ENCODE measurements around the gene OR8A1.

OR8A1 gene

GRCh38 chr11:124569697-124570096, at the start of gene OR8A1:
Gene OR8A1 (plus strand): TSS chr11:124569997. CDS start chr11:124570120, 123 bp downstream.
- no peak for DNase-seq

GRCh38 chr11:124520550-124520854, 49.3 kb upstream of the OR8A1 start:
- DNase-seq = no peak

- no peak for DNase-seq
These were observed 36.2 kb upstream of the OR8A1 start for GRCh38 chr11:124533626-124534025.

GRCh38 chr11:124534051-124534450, 35.7 kb upstream of the OR8A1 start:
- no peak for DNase-seq

- DNase-seq = no peak
These were observed 34.1 kb upstream of the OR8A1 start for GRCh38 chr11:124535552-124536232.

GRCh38 chr11:124536520-124536919, 33.3 kb upstream of the OR8A1 start:
- peak in 6 of 56 donors; percentile 5 to 22 (median 16) for DNase-seq

- no peak for DNase-seq
These were observed 31.8 kb upstream of the OR8A1 start for GRCh38 chr11:124538019-124538418.

GRCh38 chr11:124541204-124541603, 28.6 kb upstream of the OR8A1 start:
- DNase-seq = peak in 7 of 56 donors; percentile 12 to 42 (median 26)

GRCh38 chr11:124543145-124543544, 26.7 kb upstream of the OR8A1 start:
- DNase-seq = no peak

GRCh38 chr11:124543554-124543953, 26.2 kb upstream of the OR8A1 start, which contains the start of gene OR8B12:
Gene OR8B12 (minus strand): TSS chr11:124543654. CDS start chr11:124543654, 0 bp downstream.
- DNase-seq = no peak

- DNase-seq = no peak
These were observed 18.6 kb upstream of the OR8A1 start for GRCh38 chr11:124551189-124551588.

GRCh38 chr11:124551987-124552386, 17.8 kb upstream of the OR8A1 start:
- DNase-seq = no peak

- no peak for DNase-seq
These were observed 13.0 kb upstream of the OR8A1 start for GRCh38 chr11:124556828-124557227.

GRCh38 chr11:124570160-124570559, 363 bp downstream of the OR8A1 start:
- DNase-seq = peak in 13 of 56 donors; percentile 2 to 46 (median 15)

- no peak for DNase-seq
These were observed 8.1 kb downstream of the OR8A1 start for GRCh38 chr11:124577716-124578427.

GRCh38 chr11:124578761-124579160, 9.0 kb downstream of the OR8A1 start:
- no peak for DNase-seq

- DNase-seq = no peak
These were observed 12.0 kb downstream of the OR8A1 start for GRCh38 chr11:124581817-124582216.

- no peak for DNase-seq
These were observed 12.8 kb downstream of the OR8A1 start for GRCh38 chr11:124582565-124582964.

GRCh38 chr11:124583781-124584180, 14.0 kb downstream of the OR8A1 start:
- DNase-seq = no peak

GRCh38 chr11:124584681-124585372, 15.0 kb downstream of the OR8A1 start:
- no peak for DNase-seq

- peak in 23 of 56 donors; percentile 2 to 73 (median 18) for DNase-seq
These were observed 16.6 kb downstream of the OR8A1 start for GRCh38 chr11:124586238-124586860.

- DNase-seq = no peak
These were observed 21.6 kb downstream of the OR8A1 start for GRCh38 chr11:124591430-124591829.

Measured in nucleus accumbens (tissue), 56 donors.